Tibial nerve (tissue), 4 donors: ENCODE measurements around the gene TSC22D4. TPM values are rescaled to one million over a fixed set of nuclear protein-coding genes. Genes with fewer than 3 reads are reported as not detected.

Source experiments
- DNase-seq, 2 donors: peaks; one replicate each; pipeline ENCODE4 v3.0.0-alpha.2; 2019; ENCODE audit warnings: low spot score in 2 of 2
- H3K27ac ChIP-seq, 4 donors: fragments of 200-600 bp; sonication (generic) in 3 of 4; one replicate each; pipeline ENCODE4 v1.5.1; 2017 to 2019; ENCODE audit warnings: mild to moderate bottlenecking in 1 of 4
- H3K27me3 ChIP-seq, 2 donors: fragments of 200-600 bp; sonication (generic) in 1 of 2; one replicate each; pipeline versions ENCODE4 v1.5.1 to v1.6.0; 2017 to 2019
- H3K36me3 ChIP-seq, 3 donors: fragments of 200-600 bp; sonication (generic); one replicate each; pipeline ENCODE4 v1.5.1; 2018 to 2019
- H3K4me1 ChIP-seq, 4 donors: fragments of 200-600 bp; sonication (generic) in 3 of 4; one replicate each; pipeline ENCODE4 v1.5.1; 2017 to 2019
- H3K4me3 ChIP-seq, 4 donors: fragments of 200-600 bp; sonication (generic) in 3 of 4; one replicate each; pipeline ENCODE4 v1.5.1; 2017 to 2019; ENCODE audit warnings: mild to moderate bottlenecking in 1 of 4, moderate library complexity in 1 of 4
- H3K9me3 ChIP-seq, 4 donors: fragments of 200-600 bp; sonication (generic) in 3 of 4; one replicate each; pipeline ENCODE4 v1.5.1; 2017 to 2019
- EP300 ChIP-seq, 2 donors: sonication (generic); formaldehyde crosslinking; IDR thresholded peaks; one replicate each; pipeline ENCODE4 v1.6.1; 2017; ENCODE audit warnings: antibody characterized with exemption in 2 of 2, mild to moderate bottlenecking in 1 of 2
- POLR2A ChIP-seq, 2 donors: fragments of 450-650 bp; IDR thresholded peaks; one replicate each; pipeline ENCODE4 v1.6.1; 2017; ENCODE audit warnings: antibody characterized with exemption in 2 of 2, mild to moderate bottlenecking in 2 of 2, moderate library complexity in 2 of 2
- WGBS, 2 donors: methylation state at CpG; one replicate each; pipeline ENCODE4 v1.1.5; 2018; 5-methylcytosine and 5-hydroxymethylcytosine counted together
- total RNA-seq, 4 donors: library from RNA; depleted of rRNA; stranded (reverse); fragments of >200 nt; gene quantifications; one replicate each; pipeline ENCODE4 v1.1.0, GENCODE V29; 2016
- TF ChIP-seq, protein P1 (sequence below), 5 experiments: fragments of 200-600 bp in 3 of 5; fragments of 450-650 bp in 2 of 5; sonication (generic) in 3 of 5; IDR thresholded peaks; one replicate each; pipeline ENCODE4 v1.5.1; 2016 to 2019; ENCODE audit warnings: antibody characterized with exemption in 5 of 5, mild to moderate bottlenecking in 3 of 5, moderate library complexity in 2 of 5

Gene TSC22D4
- total RNA-seq, 4 donors from 2014 or later, result 154 to 224 (median 188) TPM

DNA sequence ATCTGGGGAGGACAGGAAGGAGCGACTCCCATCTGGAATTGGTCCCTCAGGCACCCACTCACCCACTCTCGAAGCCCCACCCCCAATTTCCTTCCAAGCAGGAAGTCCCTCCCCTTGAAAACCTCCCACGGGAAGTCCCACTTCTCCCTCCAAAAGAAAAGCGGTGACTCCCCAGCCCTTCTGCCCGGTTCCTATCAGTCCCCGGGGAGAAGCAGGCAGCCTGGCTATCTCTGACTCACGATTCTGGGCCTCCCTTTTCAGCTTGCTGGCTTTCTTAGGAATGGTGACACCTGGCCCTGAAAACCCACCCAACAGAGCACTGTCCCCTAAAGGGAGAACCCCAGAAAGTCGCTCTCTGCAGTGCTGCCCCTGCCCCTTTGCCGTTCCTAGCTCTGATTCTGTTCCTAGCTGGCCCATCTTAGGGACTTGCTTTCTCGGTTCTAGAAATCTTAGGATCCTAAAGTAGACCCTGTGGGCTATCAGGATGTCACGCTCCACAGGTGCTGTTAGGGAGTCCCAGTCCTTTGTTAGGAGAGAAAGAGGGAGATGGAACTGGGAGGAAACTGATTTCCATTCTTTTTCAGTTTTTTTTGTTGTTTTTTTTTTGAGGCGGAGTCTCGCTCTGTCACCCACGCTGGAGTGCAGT, 6.0 kb downstream of the TSC22D4 start:
- no peak overlapping the region for H3K4me3 ChIP-seq
- TF ChIP-seq EP300 (IDR thresholded peaks at IDR 0.05) (no peak), POLR2A (IDR thresholded peaks at IDR 0.05) (no peak)
- TF ChIP-seq, protein P1, sequence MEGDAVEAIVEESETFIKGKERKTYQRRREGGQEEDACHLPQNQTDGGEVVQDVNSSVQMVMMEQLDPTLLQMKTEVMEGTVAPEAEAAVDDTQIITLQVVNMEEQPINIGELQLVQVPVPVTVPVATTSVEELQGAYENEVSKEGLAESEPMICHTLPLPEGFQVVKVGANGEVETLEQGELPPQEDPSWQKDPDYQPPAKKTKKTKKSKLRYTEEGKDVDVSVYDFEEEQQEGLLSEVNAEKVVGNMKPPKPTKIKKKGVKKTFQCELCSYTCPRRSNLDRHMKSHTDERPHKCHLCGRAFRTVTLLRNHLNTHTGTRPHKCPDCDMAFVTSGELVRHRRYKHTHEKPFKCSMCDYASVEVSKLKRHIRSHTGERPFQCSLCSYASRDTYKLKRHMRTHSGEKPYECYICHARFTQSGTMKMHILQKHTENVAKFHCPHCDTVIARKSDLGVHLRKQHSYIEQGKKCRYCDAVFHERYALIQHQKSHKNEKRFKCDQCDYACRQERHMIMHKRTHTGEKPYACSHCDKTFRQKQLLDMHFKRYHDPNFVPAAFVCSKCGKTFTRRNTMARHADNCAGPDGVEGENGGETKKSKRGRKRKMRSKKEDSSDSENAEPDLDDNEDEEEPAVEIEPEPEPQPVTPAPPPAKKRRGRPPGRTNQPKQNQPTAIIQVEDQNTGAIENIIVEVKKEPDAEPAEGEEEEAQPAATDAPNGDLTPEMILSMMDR (IDR thresholded peaks at IDR 0.05), result no peak
- DNase-seq, result no peak
- H3K9me3 ChIP-seq, result no peaks in the 10 kb centered on the region
- peaks cover 0 to 56% (median 0%) of the 10 kb centered on the region in 3 donors for H3K36me3 ChIP-seq
- no peaks in the 10 kb centered on the region for H3K27me3 ChIP-seq
- H3K27ac ChIP-seq, result peak overlapping the region; percentile 88 to 98 (median 94)
- WGBS, 2 donors, result 38 to 43% methylated on average over 13 to 14 of the region's 14 CpGs
- peaks cover 4 to 97% (median 62%) of the 10 kb centered on the region in 4 donors for H3K4me1 ChIP-seq

DNA sequence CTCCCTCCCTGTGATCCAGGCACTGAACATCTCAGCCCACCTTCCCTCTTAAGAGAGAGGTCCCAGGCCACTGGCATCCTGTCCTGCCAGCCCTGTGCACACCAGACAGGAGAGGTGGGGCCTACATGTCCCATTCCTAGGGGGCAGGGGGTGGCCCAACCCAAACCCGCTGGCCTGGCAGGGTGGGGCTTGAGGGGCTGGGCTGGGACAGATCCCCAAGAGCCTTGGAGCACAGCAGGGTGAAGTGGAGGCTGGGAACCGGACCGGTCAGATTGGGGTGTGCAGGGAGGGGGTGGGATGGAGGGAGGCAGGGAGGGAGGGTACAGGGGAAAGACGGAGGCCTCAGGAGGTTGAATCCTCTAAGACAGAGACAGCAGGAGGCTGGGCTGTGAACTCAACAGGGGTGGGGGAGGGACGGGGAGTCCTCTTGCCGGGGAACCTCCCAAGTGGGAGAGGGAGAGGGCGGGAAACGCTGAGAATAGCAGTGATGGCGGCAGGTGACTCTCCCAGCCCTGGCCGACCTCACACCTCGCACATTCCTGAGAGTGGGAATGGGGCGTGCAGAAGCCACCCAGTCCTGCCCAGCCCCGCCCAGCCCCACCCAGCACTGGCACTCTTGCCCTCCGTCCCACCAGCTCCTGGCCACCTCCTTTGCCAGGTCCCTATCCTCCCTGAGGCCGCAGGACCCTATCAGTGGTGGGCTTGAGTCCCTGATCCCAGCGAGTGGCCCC, 6.7 kb downstream of the TSC22D4 start:
- TF ChIP-seq POLR2A (IDR thresholded peaks at IDR 0.05), result no peak
- TF ChIP-seq EP300 (IDR thresholded peaks at IDR 0.05), result no peak
- TF ChIP-seq, protein P1 (IDR thresholded peaks at IDR 0.05), result no peak
- 58 to 64% methylated on average over 12 to 16 of the region's 16 CpGs for WGBS, 2 donors
- Histone ChIP-seq H3K4me3 (no peak overlapping the region), H3K9me3 (no peaks in the 10 kb centered on the region), H3K27me3 (no peaks in the 10 kb centered on the region), H3K27ac (peak overlapping the region; percentile 88 to 98 (median 94)), H3K4me1 (peaks cover 4 to 95% (median 58%) of the 10 kb centered on the region in 4 donors), H3K36me3 (peaks cover 0 to 59% (median 0%) of the 10 kb centered on the region in 3 donors)
- DNase-seq, result no peak

DNA sequence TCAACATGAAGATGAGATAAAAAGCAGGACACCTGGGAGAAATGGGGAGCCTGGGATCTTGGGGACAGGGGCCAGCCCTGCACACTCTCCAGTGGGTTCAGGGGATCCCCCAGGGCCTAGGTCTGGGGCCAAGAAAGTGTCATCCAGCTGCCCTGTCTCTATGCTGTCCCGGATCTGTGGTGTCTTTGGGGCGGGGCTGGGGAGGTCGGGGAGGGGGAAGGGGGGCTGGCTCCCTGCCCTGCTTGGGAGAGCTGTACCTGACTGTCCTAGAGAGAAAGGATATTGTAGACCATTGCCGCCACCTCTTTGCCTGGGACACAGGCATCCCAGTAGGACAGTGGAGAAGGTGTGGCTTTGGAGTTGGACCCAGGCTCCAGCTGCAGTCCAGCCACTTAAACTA, 8.0 kb downstream of the TSC22D4 start:
- H3K9me3 ChIP-seq, result no peaks in the 10 kb centered on the region
- H3K36me3 ChIP-seq, result peaks cover 0 to 60% (median 0%) of the 10 kb centered on the region in 3 donors
- no peak for DNase-seq
- H3K4me3 ChIP-seq, result no peak overlapping the region
- no peaks in the 10 kb centered on the region for H3K27me3 ChIP-seq
- peak overlapping the region in 3 of 4 donors; percentile 5 to 94 (median 88) for H3K27ac ChIP-seq
- 59 to 86% methylated on average over 1 to 4 of the region's 4 CpGs for WGBS, 2 donors
- H3K4me1 ChIP-seq, result peaks cover 4 to 93% (median 48%) of the 10 kb centered on the region in 4 donors
- TF ChIP-seq, protein P1 (IDR thresholded peaks at IDR 0.05), result no peak
- TF ChIP-seq EP300 (IDR thresholded peaks at IDR 0.05) (no peak), POLR2A (IDR thresholded peaks at IDR 0.05) (no peak)

DNA sequence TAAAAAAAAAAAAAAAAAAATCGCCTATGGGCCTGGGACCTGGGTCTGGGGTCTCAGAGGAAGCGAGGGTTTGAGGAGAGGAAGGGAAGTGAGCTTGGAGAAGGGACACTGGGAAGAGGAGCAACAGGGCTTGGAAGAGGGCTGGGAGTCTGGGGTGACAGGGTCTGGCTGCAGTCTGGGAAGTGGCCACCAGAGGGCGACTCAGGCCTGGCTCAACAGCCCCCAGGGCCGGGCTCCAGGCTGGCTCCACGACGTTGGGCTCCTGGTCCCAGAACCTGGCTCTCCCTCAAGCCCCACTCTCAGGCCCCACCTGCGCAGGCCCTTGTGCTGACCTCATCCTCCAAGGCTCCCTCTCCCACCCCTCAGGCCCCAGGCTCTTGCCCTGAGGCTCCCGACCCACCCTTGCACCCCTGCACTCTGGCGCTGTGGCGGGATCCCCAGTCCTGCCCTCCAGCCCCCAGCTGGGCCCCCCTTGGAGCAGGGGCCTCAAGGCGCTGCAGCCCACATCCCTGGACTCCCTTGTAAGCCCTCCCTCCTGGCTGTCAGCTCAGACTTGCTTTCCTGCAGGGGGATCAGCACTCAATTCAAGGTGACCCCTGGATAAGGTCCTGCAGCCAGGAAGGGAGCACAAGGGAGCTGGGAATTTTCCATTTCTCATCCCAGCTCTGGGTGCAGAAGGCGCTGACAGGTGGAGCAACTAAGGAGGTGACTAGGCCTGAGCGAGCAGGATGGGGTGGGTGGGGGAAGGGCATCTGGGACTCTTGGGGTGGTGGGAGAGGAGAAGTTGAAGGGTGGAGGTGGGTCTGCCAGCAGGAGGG, 9.6 kb downstream of the TSC22D4 start:
- no peaks in the 10 kb centered on the region for H3K9me3 ChIP-seq
- H3K4me3 ChIP-seq, result no peak overlapping the region
- peak; percentile 86 to 93 for DNase-seq
- no peaks in the 10 kb centered on the region for H3K27me3 ChIP-seq
- no peak for TF ChIP-seq POLR2A (IDR thresholded peaks at IDR 0.05)
- TF ChIP-seq, protein P1 (IDR thresholded peaks at IDR 0.05), result peak; percentile 95 to 98 (median 97)
- TF ChIP-seq EP300 (IDR thresholded peaks at IDR 0.05), result peak in 1 of 2 donors; percentile 32
- H3K4me1 ChIP-seq, result peaks cover 4 to 90% (median 37%) of the 10 kb centered on the region in 4 donors
- 23 to 25% methylated on average over 13 of the region's 13 CpGs for WGBS, 2 donors
- peaks cover 0 to 54% (median 0%) of the 10 kb centered on the region in 3 donors for H3K36me3 ChIP-seq
- H3K27ac ChIP-seq, result peak overlapping the region; percentile 28 to 94 (median 84)
